CD1c-positive myeloid dendritic cell (primary cell): ENCODE measurements around the gene FKBP2.

Experiments used
- DNase-seq: peaks from one replicate; pipeline ENCODE4 v3.0.0-alpha.2; 2016; ENCODE audit errors: extremely low spot score

The FKBP2 gene

GRCh38 chr11:64219354-64219684, 21.6 kb upstream of the FKBP2 start:
- DNase-seq: no peak

GRCh38 chr11:64219755-64220154, 21.1 kb upstream of the FKBP2 start:
- DNase-seq: no peak

DNA sequence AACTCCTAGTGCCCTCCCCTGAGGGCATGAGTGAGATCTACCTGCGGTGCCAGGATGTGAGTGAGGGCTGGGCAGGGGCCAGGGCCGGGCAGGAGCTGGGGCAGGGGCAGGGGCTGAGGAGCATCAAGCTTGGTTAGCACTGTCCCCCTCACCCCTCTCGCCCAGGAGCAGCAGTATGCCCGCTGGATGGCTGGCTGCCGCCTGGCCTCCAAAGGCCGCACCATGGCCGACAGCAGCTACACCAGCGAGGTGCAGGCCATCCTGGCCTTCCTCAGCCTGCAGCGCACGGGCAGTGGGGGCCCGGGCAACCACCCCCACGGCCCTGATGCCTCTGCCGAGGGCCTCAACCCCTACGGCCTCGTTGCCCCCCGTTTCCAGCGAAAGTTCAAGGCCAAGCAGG, 20.6 kb upstream of the FKBP2 start:
- no peak for DNase-seq

- no peak for DNase-seq
Observed at GRCh38 chr11:64220798-64221197, 20.1 kb upstream of the FKBP2 start.

DNA sequence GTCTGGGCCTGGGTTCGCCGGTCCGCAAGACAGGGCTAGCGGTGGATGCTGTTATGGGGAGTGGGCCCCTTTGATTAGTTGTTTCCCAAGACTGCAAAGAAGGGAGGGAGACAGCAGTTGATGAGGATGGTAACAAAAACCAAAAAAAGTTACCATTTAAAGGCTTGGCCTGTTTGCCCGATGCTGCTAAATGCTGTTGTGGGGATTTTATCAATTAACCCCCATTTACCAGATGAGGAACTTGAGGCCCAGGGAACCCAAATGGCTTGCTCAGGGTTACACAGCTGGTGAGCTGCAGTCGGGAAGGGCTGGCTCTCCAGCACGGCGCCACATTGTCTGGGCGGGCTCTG, 18.3 kb upstream of the FKBP2 start:
- DNase-seq: no peak

DNA sequence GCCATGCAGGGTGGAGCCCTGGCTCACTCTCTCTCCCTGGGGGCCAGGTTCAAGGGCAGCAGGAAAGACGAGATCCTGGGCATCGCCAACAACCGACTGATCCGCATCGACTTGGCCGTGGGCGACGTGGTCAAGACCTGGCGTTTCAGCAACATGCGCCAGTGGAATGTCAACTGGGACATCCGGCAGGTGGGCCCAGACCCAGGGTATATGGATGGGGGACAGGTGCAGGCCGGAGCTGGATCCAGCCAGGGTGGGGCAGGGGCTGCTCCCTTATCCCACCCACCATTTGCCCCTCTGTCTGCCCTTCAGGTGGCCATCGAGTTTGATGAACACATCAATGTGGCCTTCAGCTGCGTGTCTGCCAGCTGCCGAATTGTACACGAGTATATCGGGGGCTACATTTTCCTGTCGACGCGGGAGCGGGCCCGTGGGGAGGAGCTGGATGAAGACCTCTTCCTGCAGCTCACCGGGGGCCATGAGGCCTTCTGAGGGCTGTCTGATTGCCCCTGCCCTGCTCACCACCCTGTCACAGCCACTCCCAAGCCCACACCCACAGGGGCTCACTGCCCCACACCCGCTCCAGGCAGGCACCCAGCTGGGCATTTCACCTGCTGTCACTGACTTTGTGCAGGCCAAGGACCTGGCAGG, 17.8 kb upstream of the FKBP2 start:
- no peak for DNase-seq

- DNase-seq: no peak
Observed at GRCh38 chr11:64224151-64224890, 16.6 kb upstream of the FKBP2 start.

DNA sequence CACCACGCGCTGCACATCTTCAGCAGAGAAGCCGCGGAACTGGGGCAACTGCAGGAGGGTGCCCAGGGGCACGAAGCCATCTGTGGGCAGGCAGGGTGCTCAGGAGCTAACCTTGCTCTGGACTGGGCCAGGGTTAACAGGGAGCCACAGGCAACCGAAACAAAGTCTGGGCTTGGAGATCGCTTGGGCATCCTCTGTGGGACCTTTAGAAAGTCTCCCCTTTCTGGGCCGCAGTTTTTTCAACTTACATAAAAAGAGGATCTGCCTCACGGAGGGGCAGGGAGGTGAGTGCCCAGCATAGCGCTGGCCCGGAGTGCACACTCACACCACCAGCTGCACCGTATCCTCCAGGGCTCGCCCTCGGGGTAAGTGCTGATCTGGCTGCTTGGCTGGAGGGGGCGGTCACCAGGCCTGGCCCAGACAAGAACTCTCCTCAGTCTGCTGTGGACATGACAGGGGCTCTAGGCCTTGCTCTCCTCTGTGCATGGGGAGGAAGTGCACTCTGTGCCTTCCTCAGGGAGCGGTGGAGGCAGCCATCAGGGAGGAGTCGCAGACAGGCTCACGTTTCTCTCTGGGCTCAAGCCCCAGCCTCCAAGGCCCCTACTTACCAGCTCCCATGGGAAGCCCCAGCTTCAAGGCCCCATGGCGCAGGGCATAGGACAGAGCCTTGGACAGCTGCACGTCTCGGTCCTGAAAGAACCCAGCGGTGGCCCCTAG, 15.8 kb upstream of the FKBP2 start:
- peak; percentile 28 for DNase-seq

GRCh38 chr11:64225608-64226506, 15.0 kb upstream of the FKBP2 start, which contains the start of the genes NUDT22 and TRPT1:
NUDT22 (plus strand) TSS chr11:64226274; CDS start chr11:64226653, 379 bp downstream.
TRPT1 (minus strand) TSS chr11:64226186; CDS start chr11:64225860, 326 bp downstream.
- peak; percentile 96 for DNase-seq

DNA sequence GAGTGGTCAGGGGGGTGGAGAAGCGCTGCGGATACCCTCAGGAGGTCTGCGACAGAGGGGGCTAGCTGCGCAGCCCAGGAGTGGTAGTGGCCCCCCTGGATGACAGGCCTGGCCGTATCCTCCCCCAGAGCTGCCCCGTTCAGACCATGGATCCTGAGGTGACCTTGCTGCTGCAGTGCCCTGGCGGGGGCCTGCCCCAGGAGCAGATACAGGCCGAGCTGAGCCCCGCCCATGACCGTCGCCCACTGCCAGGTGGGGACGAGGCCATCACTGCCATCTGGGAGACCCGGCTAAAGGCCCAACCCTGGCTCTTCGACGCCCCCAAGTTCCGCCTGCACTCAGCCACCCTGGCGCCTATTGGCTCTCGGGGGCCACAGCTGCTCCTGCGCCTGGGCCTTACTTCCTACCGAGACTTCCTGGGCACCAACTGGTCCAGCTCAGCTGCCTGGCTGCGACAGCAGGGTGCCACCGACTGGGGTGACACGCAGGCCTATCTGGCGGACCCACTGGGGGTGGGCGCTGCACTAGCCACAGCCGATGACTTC, 14.3 kb upstream of the FKBP2 start:
- peak; percentile 89 for DNase-seq

DNA sequence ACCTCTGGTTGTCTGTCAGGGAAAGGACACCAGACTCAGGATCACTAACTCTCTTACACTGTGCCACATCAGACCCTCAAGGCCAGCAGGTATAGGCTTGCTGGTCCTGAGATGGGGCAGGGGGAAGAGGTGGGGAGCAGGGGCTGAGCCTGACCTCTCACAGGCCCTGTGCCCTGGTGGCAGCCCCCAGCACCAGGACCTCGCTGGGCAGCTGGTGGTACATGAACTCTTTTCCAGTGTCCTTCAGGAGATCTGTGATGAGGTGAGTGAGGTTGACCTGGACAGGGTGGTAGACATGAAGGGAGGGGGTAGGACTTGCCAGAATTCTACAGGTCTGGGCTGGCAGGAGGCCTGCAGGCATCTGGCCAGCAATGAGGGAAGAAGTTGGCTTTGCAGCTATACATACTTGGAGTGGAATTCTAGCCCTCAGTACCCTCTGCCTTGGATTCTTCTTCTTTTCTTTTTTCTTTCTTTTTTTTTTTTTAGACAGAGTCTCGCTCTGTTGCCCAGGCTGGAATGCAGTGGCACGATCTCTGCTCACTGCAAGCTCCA, 13.4 kb upstream of the FKBP2 start:
- DNase-seq: no peak

DNA sequence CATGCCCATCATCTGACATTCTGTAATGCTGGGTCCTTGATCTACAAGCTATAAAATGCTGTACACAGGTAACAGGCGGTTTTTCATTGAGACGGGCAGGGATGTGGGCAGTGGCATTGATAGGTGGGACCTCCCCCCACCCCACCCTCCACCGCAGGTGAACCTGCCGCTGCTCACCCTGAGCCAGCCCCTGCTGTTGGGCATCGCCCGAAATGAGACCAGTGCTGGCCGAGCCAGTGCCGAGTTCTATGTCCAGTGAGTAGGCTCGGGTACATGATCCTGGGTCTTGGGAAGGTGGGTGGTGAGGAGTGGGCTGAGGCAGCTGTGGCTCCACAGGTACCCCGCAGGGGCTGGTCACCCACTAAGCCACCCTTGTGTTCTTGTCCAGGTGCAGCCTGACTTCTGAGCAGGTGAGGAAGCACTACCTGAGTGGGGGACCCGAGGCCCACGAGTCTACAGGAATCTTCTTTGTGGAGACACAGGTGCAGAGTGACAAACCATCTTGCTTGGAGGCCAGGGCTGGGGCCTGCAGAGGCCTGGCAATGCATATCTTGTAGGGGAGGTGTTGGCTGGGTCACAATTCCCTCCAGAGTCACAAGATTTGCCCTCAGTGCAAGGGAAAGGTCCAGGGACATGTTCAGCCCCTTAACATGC, 11.7 kb upstream of the FKBP2 start:
- DNase-seq: no peak

DNA sequence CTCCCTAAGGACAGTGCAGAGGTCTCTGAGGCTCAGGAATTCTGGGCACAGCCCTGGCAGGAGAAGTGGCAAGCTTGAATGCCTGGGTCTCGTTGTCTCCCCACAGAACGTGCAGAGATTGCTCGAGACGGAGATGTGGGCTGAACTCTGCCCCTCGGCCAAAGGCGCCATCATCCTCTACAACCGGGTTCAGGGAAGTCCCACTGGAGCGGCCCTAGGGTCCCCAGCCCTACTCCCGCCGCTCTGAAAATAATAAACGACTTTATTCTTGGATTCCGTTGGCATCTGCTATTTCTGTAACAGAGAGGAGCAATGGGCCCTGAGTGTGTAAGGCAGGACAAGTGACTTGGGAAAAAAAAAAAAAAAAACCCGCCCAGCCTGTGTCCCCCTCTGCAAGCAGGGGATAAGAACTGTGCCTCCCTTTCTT, 11.1 kb upstream of the FKBP2 start:
- no peak for DNase-seq

GRCh38 chr11:64230171-64230984, 10.5 kb upstream of the FKBP2 start, which contains the start of gene DNAJC4:
DNAJC4 (plus strand) TSS chr11:64230548; CDS start chr11:64230855, 307 bp downstream.
- peak; percentile 85 for DNase-seq

DNA sequence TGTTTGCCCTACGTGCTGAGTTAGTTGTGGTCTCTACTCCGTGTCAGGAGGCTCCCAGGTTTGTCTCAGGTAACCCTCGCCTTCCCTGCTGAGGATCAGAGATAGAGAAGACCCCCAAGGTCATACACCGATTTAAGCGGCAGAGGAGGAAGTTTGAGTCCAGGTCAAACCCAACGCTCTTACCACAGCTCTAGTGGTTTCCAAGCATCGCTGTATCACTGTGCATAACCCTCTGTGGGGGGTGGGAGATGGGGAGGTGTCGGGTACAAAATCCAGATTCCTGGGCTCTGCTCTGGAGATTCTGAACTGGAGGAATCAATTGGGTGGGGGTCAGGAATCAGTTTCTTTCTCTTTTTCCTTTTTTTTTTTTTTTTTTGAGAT, 9.9 kb upstream of the FKBP2 start:
- peak; percentile 32 for DNase-seq

- no peak for DNase-seq
Observed at GRCh38 chr11:64231546-64231945, 9.3 kb upstream of the FKBP2 start.

DNA sequence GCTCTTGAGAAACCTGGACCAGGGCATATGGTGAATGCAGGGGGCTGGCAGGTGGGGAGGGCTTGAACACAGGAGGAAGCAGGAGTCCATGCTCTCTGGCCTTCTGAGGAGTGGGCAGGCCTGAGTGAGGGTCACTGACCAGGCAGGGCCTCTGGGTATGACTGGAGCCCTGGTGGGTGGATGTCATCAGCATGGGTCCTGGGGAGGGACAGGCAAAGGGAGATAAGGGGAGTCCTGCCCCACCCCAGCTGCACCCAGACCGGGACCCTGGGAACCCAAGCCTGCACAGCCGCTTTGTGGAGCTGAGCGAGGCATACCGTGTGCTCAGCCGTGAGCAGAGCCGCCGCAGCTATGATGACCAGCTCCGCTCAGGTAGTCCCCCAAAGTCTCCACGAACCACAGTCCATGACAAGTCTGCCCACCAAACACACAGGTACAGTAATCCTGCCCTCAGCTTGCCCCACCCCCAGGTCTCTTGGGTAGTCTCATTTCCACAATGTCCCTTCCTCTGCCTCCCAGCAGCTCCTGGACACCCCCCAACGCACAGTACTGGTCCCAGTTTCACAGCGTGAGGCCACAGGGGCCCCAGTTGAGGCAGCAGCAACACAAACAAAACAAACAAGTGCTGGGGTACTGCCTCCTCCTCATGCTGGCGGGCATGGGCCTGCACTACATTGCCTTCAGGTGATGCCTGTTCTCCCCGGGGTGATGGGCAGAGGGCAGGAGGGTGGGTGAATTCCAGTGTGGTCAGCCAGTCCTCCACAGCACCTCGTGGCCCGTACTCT, 8.5 kb upstream of the FKBP2 start:
- no peak for DNase-seq

GRCh38 chr11:64232967-64233315, 8.0 kb upstream of the FKBP2 start:
- no peak for DNase-seq
